GM06990 (cell line): ENCODE results near the gene F8.

Experiments
- DNase-seq: peaks from one replicate; pipeline ENCODE4 v3.0.0-alpha.2; 2011; ENCODE audit not compliant: insufficient read length; ENCODE audit errors: extremely low read depth
- H3K27me3 ChIP-seq: replicated peaks from 2 replicates; pipeline ENCODE4 v1.6.0; 2011; ENCODE audit warnings: low read length; ENCODE audit not compliant: control insufficient read depth, insufficient read depth
- H3K36me3 ChIP-seq: 2 replicates; pipeline ENCODE4 v1.5.1; 2011; ENCODE audit warnings: low read length; ENCODE audit not compliant: control insufficient read depth, insufficient read depth
- H3K4me3 ChIP-seq: replicated peaks from 2 replicates; pipeline ENCODE4 v1.5.1; 2011; ENCODE audit warnings: low read depth, mild to moderate bottlenecking, control low read depth, low read length
- TF ChIP-seq, protein P1 (sequence below): IDR thresholded peaks from 2 replicates; pipeline ENCODE4 v1.5.1; 2011; ENCODE audit warnings: low read length, control low read depth, mild to moderate bottlenecking, inconsistent platforms; ENCODE audit not compliant: insufficient read depth, poor library complexity, severe bottlenecking

F8 gene

DNA sequence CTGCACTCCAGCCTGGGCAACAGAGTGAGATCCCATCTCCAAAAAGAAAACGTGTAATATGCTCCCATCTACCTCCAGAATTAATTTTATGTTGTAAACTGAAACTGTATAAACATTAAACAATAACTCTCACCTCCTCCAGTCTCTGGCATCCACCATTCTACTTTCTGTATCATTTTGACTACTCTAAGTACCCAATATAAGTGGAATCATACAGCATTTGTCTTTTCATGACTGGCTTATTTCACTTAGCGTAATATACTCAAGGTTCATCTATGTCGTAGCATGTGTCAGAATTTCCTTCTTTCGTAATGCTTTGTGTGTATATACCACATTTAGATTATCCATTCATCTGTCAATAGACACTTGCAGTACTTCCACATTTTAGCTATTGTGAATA lies 20.6 kb downstream of the F8 start:
- Histone ChIP-seq H3K4me3 (no peak overlapping the region), H3K27me3 (no peaks in the 10 kb centered on the region), H3K36me3 (no peaks in the 10 kb centered on the region)
- TF ChIP-seq, protein P1, sequence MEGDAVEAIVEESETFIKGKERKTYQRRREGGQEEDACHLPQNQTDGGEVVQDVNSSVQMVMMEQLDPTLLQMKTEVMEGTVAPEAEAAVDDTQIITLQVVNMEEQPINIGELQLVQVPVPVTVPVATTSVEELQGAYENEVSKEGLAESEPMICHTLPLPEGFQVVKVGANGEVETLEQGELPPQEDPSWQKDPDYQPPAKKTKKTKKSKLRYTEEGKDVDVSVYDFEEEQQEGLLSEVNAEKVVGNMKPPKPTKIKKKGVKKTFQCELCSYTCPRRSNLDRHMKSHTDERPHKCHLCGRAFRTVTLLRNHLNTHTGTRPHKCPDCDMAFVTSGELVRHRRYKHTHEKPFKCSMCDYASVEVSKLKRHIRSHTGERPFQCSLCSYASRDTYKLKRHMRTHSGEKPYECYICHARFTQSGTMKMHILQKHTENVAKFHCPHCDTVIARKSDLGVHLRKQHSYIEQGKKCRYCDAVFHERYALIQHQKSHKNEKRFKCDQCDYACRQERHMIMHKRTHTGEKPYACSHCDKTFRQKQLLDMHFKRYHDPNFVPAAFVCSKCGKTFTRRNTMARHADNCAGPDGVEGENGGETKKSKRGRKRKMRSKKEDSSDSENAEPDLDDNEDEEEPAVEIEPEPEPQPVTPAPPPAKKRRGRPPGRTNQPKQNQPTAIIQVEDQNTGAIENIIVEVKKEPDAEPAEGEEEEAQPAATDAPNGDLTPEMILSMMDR: no peak
- DNase-seq: no peak

DNA sequence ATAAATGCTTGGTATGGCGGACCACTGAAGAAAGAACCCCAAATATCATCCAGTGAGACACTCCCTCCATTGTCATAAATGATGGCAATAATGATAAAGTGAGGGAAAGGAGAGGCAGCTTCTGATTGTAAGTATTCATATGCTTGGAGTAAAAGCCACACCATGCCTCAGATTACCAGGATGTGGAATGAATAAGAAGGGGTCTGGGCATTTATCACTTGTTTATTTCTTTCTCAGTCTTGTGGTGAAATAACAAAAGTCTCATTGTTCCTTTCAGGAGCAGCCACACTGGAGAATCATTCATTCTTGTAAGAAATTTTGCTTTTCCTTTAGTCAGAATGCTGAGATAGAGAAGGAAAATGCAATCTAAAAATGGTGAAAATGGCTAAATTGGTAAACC lies 21.7 kb downstream of the F8 start:
- H3K36me3 ChIP-seq: no peaks in the 10 kb centered on the region
- no peaks in the 10 kb centered on the region for H3K27me3 ChIP-seq
- no peak overlapping the region for H3K4me3 ChIP-seq
- TF ChIP-seq, protein P1: no peak
- no peak for DNase-seq

DNA sequence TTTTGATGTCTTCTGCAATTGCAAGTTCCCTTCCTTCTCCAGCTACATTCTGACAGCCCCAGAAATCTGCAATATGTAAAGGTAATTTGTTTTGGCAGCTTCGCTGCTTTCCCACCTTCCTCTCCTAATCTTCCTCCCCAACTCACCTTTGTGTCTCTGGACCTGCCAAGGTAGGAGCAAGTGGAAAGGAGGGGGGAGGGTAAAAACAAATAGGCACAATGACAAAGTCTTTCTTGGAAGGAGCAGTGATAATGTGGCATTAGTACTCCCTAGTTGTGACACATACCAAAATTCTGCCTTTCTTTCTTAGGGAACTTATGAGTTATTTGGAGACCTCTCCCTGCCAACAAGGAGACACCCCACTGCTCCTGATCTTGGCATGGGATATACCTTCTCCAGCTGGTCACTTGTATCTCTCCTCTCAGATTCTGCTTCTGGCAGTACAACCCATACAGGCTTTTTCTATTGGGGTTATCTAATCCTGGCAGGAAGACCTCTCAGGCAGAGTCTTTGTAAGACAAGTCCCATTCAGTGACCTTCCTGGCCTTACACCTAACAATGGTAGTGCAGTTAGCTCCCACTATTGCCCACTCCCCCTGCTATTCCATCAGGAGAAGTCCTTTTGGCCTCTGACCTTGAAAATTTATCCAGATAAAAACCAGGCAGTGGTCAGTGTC lies 24.2 kb downstream of the F8 start:
- Histone ChIP-seq H3K36me3 (no peaks in the 10 kb centered on the region), H3K4me3 (no peak overlapping the region), H3K27me3 (no peaks in the 10 kb centered on the region)
- DNase-seq: no peak
- TF ChIP-seq, protein P1: no peak

DNA sequence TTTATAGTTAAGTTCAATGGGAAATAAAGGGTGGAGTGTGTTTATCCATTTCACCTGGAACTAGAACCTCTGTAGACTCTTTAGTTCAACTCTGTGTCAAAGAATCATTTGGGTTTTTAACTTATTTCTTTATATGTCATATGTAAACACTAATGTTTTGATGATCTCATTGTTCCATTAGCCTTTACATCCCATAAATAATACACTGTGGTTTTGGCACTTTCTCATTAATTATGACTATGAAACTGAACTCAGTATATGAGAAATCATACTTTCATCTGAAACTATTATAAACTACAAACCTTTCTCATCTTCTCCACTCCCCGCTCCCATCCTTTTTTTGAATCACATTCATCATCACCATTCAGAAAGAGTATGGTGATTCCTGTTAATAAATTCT lies 31.0 kb downstream of the F8 start:
- Histone ChIP-seq H3K36me3 (no peaks in the 10 kb centered on the region), H3K4me3 (no peak overlapping the region), H3K27me3 (no peaks in the 10 kb centered on the region)
- peak; percentile 30 for DNase-seq
- TF ChIP-seq, protein P1: no peak

DNA sequence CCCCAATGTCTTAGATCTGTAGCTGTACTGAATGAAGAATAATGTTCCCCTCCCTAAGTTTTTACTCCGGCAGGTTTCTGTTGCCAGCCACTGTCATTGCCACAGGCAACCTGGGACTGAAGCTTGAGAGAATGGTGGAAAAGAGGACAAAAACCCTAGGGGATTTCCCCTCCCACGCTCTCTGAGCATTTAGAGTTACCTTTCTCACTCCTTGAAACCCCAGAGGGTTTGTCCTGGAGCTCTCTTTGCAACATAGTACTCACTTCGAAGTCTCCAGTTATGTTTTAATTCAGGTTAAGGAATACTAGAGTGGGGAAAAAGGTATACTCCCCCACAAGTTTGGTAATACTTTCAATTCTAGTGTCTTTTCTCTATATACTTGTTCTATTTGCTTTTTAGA lies 31.5 kb downstream of the F8 start:
- TF ChIP-seq, protein P1: no peak
- Histone ChIP-seq H3K27me3 (no peaks in the 10 kb centered on the region), H3K36me3 (no peaks in the 10 kb centered on the region), H3K4me3 (no peak overlapping the region)
- DNase-seq: peak; percentile 49

DNA sequence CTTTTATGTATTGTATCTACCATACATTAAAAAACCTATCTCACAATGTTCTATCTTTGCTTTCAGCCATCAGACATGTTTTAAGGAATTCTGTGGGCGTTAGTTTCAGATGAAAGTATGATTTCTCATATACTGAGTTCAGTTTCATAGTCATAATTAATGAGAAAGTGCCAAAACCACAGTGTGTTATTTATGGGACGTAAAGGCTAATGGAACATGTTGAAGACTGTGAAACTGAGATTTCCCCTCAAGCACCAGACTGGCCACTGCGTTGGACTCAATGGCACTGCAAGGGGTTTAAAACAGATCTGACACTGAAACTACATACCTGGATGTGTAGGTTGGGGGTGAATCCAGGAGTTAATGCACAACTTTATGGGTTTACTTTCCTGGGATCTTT lies 32.0 kb downstream of the F8 start:
- DNase-seq: peak; percentile 20
- Histone ChIP-seq H3K4me3 (no peak overlapping the region), H3K36me3 (no peaks in the 10 kb centered on the region), H3K27me3 (no peaks in the 10 kb centered on the region)
- TF ChIP-seq, protein P1: no peak
